OCI-LY3 (cell line): ENCODE results near the gene KRABD2.

Source experiments
- EZH2phosphoT487 ChIP-seq: fragments of 200-600 bp; shearing (Covaris generic); IDR thresholded peaks from 2 replicates; pipeline ENCODE4 v1.6.1; 2018; ENCODE audit warnings: antibody characterized with exemption, mixed run types, low read depth
- TF ChIP-seq, protein P1 (sequence below): fragments of 200-600, 300-600 bp; sonication (generic); IDR thresholded peaks from 2 replicates; pipeline ENCODE4 v1.5.1; 2014; ENCODE audit warnings: antibody characterized with exemption, low read length, low read depth

GRCh38 chr17:8354236-8354635 is 22.3 kb downstream of the KRABD2 start:
- TF ChIP-seq, protein P1, sequence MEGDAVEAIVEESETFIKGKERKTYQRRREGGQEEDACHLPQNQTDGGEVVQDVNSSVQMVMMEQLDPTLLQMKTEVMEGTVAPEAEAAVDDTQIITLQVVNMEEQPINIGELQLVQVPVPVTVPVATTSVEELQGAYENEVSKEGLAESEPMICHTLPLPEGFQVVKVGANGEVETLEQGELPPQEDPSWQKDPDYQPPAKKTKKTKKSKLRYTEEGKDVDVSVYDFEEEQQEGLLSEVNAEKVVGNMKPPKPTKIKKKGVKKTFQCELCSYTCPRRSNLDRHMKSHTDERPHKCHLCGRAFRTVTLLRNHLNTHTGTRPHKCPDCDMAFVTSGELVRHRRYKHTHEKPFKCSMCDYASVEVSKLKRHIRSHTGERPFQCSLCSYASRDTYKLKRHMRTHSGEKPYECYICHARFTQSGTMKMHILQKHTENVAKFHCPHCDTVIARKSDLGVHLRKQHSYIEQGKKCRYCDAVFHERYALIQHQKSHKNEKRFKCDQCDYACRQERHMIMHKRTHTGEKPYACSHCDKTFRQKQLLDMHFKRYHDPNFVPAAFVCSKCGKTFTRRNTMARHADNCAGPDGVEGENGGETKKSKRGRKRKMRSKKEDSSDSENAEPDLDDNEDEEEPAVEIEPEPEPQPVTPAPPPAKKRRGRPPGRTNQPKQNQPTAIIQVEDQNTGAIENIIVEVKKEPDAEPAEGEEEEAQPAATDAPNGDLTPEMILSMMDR = no peak
- TF ChIP-seq EZH2phosphoT487 = no peak
